Lower lobe of right lung (tissue), 2 donors: Measurements from ENCODE around the gene LTBP3. TPM values are rescaled to one million over a fixed set of nuclear protein-coding genes. Genes with fewer than 3 reads are reported as not detected.

Experiments
- ATAC-seq, 2 donors: fragments of 200-7000 bp; cut with Tn5 transposase; one replicate each; pipeline ENCODE4 v1.9.1; 2020 to 2022; ENCODE audit warnings: mild to moderate bottlenecking in 2 of 2, moderate library complexity in 2 of 2
- DNase-seq: peaks from one replicate; pipeline ENCODE4 v3.0.0-alpha.2; 2020
- H3K27ac ChIP-seq: fragments of 200-600 bp; one replicate; pipeline ENCODE4 v1.8.0; 2022
- H3K27me3 ChIP-seq: fragments of 200-600 bp; one replicate; pipeline ENCODE4 v1.8.0; 2022; ENCODE audit warnings: low read depth
- H3K36me3 ChIP-seq: fragments of 200-600 bp; one replicate; pipeline ENCODE4 v1.8.0; 2022; ENCODE audit warnings: mild to moderate bottlenecking
- H3K4me1 ChIP-seq: fragments of 200-600 bp; one replicate; pipeline ENCODE4 v1.8.0; 2022
- H3K4me3 ChIP-seq: fragments of 200-600 bp; one replicate; pipeline ENCODE4 v1.8.0; 2022; ENCODE audit warnings: mild to moderate bottlenecking
- H3K9me3 ChIP-seq: fragments of 200-600 bp; one replicate; pipeline ENCODE4 v1.8.0; 2022
- CTCF ChIP-seq: fragments of 200-600 bp; IDR thresholded peaks from one replicate; pipeline ENCODE4 v1.8.0; 2022; ENCODE audit warnings: antibody characterized with exemption, mild to moderate bottlenecking
- intact Hi-C: fragments of 100-400 bp; cut with DNase I; formaldehyde crosslinking; loops from one replicate; pipeline ENCODE4 v1.11.0; 2022
- total RNA-seq: library from RNA; stranded (reverse); fragmentation: NEBNext Ultra II Directional; extraction: Animal tissue kit (Norgen Biotek cat#: 25700); gene quantifications from one replicate; pipeline ENCODE4 v1.2.1, GENCODE V29; 2021
- donor health status: DM: no; HTN: yes; CAD: no; lungs with severe emphysema.

The LTBP3 gene
- total RNA-seq, 1 donor from 2014 or later = 98.7 TPM

GRCh38 chr11:65489035-65489705 is 69.0 kb downstream of the LTBP3 start:
- intact Hi-C loops = no loop called here
- peaks cover 89% of the 10 kb centered on the region for H3K4me1 ChIP-seq
- H3K27ac ChIP-seq = peak overlapping the region; percentile 99
- H3K4me3 ChIP-seq = no peak overlapping the region
- H3K9me3 ChIP-seq = no peaks in the 10 kb centered on the region
- no peaks in the 10 kb centered on the region for H3K36me3 ChIP-seq
- H3K27me3 ChIP-seq = no peaks in the 10 kb centered on the region
- no peak for DNase-seq
- no peak for TF ChIP-seq CTCF
- ATAC-seq = peak in 1 of 2 donors; percentile 4

Other genes starting within 250 kb of the LTBP3 start
- 17.0 TPM for gene CDC42EP2, start 243.5 kb downstream of the LTBP3 start, total RNA-seq
- 45.8 TPM for gene DPF2, start 224.5 kb downstream of the LTBP3 start, total RNA-seq
- gene TIGD3, start 203.6 kb downstream of the LTBP3 start, total RNA-seq = 0.18 TPM
- 13.0 TPM for gene SLC25A45, start 175.7 kb downstream of the LTBP3 start, total RNA-seq
- 22.6 TPM for gene FRMD8, start 171.7 kb downstream of the LTBP3 start, total RNA-seq
- 980 TPM for gene NEAT1, start 135.6 kb downstream of the LTBP3 start, total RNA-seq
- 11,612 TPM for gene MALAT1, start 59.3 kb downstream of the LTBP3 start, total RNA-seq
- gene SCYL1, start 33.3 kb downstream of the LTBP3 start, total RNA-seq = 61.2 TPM
- gene ZNRD2, start 12.1 kb upstream of the LTBP3 start, total RNA-seq = 25.1 TPM
- 48.6 TPM for gene FAM89B, start 14.2 kb upstream of the LTBP3 start, total RNA-seq
- gene EHBP1L1, start 17.7 kb upstream of the LTBP3 start, total RNA-seq = 110 TPM
- 1.7 TPM for gene KCNK7, start 37.4 kb upstream of the LTBP3 start, total RNA-seq
- 113 TPM for gene MAP3K11, start 55.9 kb upstream of the LTBP3 start, total RNA-seq
- gene PCNX3, start 57.4 kb upstream of the LTBP3 start, total RNA-seq = 32.4 TPM
- gene SIPA1, start 79.7 kb upstream of the LTBP3 start, total RNA-seq = 102 TPM
- gene RELA, start 104.6 kb upstream of the LTBP3 start, total RNA-seq = 68.9 TPM
- gene KAT5, start 153.9 kb upstream of the LTBP3 start, total RNA-seq = 82.6 TPM
- 44.4 TPM for gene RNASEH2C, start 162.4 kb upstream of the LTBP3 start, total RNA-seq
- 46.3 TPM for gene AP5B1, start 222.6 kb upstream of the LTBP3 start, total RNA-seq
- 0.89 TPM for gene OVOL1, start 228.7 kb upstream of the LTBP3 start, total RNA-seq